ENCODE results near the gene RTN4RL1. TPM values are rescaled to one million over a fixed set of nuclear protein-coding genes. Genes with fewer than 3 reads are reported as not detected.

RTN4RL1 gene
- total RNA-seq, 6 donors from 2014 or later: 5.1 to 7.3 (median 6.2) TPM

GRCh38 chr17:1969712-1970111, 55.4 kb downstream of the RTN4RL1 start:
- no peaks in the 10 kb centered on the region for H3K9me3 ChIP-seq
- H3K36me3 ChIP-seq: no peaks in the 10 kb centered on the region
- TF ChIP-seq CTCF (IDR thresholded peaks at IDR 0.05): no peak
- no peak for TF ChIP-seq POLR2A (IDR thresholded peaks at IDR 0.05)
- TF ChIP-seq POLR2AphosphoS5 (IDR thresholded peaks at IDR 0.05): no peak
- no peak for TF ChIP-seq EP300 (IDR thresholded peaks at IDR 0.05)
- H3K27ac ChIP-seq: no peak overlapping the region
- H3K27me3 ChIP-seq: no peaks in the 10 kb centered on the region
- WGBS, 2 donors: 69% methylated on average over 2 to 5 of the region's 5 CpGs
- H3K4me1 ChIP-seq: peaks cover 0 to 7% (median 0%) of the 10 kb centered on the region in 4 donors
- H3K4me3 ChIP-seq: no peak overlapping the region
- DNase-seq: no peak
- no peak for ATAC-seq (ENCODE audit: low FRiP score in 2 of 2)

DNA sequence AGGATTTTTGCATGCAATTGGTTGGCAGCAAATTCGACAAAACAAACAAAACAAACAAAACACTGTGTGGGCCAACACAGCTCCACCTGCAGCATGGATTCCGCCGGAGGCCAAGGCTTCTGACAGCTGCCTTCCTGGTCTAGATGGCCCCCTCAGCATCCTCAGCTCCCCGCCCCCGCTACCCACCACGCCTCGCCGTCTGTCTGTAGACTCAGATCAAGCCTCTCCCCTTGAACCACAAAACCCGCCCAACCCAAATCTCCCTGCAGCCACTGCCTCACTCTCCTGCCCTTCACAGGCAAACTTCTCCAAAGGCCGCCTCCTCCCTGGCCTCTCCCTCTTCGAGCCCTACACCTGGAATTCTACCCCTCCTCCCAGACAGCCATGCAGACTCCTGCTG, 57.9 kb downstream of the RTN4RL1 start:
- TF ChIP-seq POLR2A (IDR thresholded peaks at IDR 0.05) (no peak), POLR2AphosphoS5 (IDR thresholded peaks at IDR 0.05) (no peak), CTCF (IDR thresholded peaks at IDR 0.05) (no peak), EP300 (IDR thresholded peaks at IDR 0.05) (no peak)
- DNase-seq: peak in 1 of 2 donors; percentile 35
- no peaks in the 10 kb centered on the region for H3K27me3 ChIP-seq
- H3K4me1 ChIP-seq: peaks cover 0 to 4% (median 0%) of the 10 kb centered on the region in 4 donors
- H3K27ac ChIP-seq: no peak overlapping the region
- H3K4me3 ChIP-seq: no peak overlapping the region
- no peaks in the 10 kb centered on the region for H3K9me3 ChIP-seq
- 62 to 66% methylated on average over 11 of the region's 11 CpGs for WGBS, 2 donors
- no peaks in the 10 kb centered on the region for H3K36me3 ChIP-seq
- no peak for ATAC-seq (ENCODE audit: low FRiP score in 2 of 2)

- ATAC-seq (ENCODE audit: low FRiP score in 2 of 2) (no peak), DNase-seq (no peak)
- H3K36me3 ChIP-seq: no peaks in the 10 kb centered on the region
- TF ChIP-seq CTCF (IDR thresholded peaks at IDR 0.05): no peak
- TF ChIP-seq EP300 (IDR thresholded peaks at IDR 0.05): no peak
- TF ChIP-seq POLR2A (IDR thresholded peaks at IDR 0.05): no peak
- no peak for TF ChIP-seq POLR2AphosphoS5 (IDR thresholded peaks at IDR 0.05)
- no peaks in the 10 kb centered on the region for H3K27me3 ChIP-seq
- peaks cover 0 to 4% (median 0%) of the 10 kb centered on the region in 4 donors for H3K4me1 ChIP-seq
- H3K4me3 ChIP-seq: no peak overlapping the region
- 64 to 69% methylated on average over 10 to 12 of the region's 12 CpGs for WGBS, 2 donors
- no peak overlapping the region for H3K27ac ChIP-seq
- no peaks in the 10 kb centered on the region for H3K9me3 ChIP-seq
These were observed 58.7 kb downstream of the RTN4RL1 start for GRCh38 chr17:1966274-1967086.

GRCh38 chr17:1965556-1966273, 59.4 kb downstream of the RTN4RL1 start:
- no peak for ATAC-seq (ENCODE audit: low FRiP score in 2 of 2)
- WGBS, 2 donors: 80 to 83% methylated on average over 8 to 21 of the region's 21 CpGs
- DNase-seq: no peak

More at GRCh38 chr17:1965556-1966273, 59.4 kb downstream of the RTN4RL1 start:
- Histone ChIP-seq H3K27ac (no peak overlapping the region), H3K4me3 (no peak overlapping the region), H3K36me3 (no peaks in the 10 kb centered on the region), H3K4me1 (peaks cover 0 to 4% (median 2%) of the 10 kb centered on the region in 4 donors), H3K27me3 (no peaks in the 10 kb centered on the region), H3K9me3 (no peaks in the 10 kb centered on the region)
- TF ChIP-seq POLR2AphosphoS5 (IDR thresholded peaks at IDR 0.05): no peak
- no peak for TF ChIP-seq CTCF (IDR thresholded peaks at IDR 0.05)
- no peak for TF ChIP-seq EP300 (IDR thresholded peaks at IDR 0.05)
- no peak for TF ChIP-seq POLR2A (IDR thresholded peaks at IDR 0.05)
